ENCODE results near the gene AREG.

DNA sequence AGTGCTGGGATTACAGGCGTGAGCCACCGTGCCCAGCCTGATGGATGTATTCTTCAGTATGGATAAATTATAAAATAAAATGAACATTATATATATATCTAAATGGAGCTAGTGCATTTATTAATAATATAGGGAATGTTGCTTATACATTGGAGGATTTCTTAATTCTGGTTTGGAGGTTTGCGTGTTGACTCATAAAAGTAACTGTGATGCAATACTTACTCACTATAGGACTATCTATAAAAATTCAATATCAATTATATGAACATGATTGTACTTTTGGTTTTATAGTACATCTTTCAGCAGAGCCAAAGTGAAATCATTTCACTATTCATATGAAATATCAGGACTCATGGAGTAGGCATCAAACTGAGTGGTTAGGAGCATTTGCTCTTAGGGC is 3.2 kb upstream of the AREG start:
- TF ChIP-seq POLR2AphosphoS5 (IDR thresholded peaks at IDR 0.05): no peak
- TF ChIP-seq, protein P1, sequence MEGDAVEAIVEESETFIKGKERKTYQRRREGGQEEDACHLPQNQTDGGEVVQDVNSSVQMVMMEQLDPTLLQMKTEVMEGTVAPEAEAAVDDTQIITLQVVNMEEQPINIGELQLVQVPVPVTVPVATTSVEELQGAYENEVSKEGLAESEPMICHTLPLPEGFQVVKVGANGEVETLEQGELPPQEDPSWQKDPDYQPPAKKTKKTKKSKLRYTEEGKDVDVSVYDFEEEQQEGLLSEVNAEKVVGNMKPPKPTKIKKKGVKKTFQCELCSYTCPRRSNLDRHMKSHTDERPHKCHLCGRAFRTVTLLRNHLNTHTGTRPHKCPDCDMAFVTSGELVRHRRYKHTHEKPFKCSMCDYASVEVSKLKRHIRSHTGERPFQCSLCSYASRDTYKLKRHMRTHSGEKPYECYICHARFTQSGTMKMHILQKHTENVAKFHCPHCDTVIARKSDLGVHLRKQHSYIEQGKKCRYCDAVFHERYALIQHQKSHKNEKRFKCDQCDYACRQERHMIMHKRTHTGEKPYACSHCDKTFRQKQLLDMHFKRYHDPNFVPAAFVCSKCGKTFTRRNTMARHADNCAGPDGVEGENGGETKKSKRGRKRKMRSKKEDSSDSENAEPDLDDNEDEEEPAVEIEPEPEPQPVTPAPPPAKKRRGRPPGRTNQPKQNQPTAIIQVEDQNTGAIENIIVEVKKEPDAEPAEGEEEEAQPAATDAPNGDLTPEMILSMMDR (IDR thresholded peaks at IDR 0.05): no peak
